Nucleus accumbens (tissue), 56 donors: ENCODE measurements around the gene FXYD3.
"Not testable (repeated sequence)": the region's sequence is repeated elsewhere in the genome, so short reads cannot be mapped to it uniquely, and the experiment has no call there.

ENCODE experiments used
- DNase-seq, 56 donors: peaks; one replicate each; lab custom pipeline; 2025; lab: John Stamatoyannopoulos, UW

The FXYD3 gene

DNA sequence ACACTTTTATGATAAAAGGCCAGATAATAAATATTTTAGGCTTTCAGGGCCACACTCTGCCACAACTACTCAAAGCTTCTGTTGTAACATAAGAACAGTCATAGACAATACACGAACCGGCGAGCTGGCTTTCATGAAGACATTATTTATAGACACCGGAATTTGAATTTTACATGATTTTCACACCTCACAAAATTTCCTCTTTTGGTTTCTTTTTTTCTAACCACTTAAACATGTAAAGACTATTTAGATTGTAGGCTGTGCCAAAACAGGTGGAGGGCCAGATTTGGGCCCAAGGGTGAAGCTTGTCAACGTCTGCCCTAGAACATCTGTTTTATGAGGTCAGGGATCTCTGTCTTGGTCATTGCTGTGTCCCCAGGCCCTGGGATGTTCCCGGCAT lies 29.7 kb upstream of the FXYD3 start:
- DNase-seq, result no peak

DNA sequence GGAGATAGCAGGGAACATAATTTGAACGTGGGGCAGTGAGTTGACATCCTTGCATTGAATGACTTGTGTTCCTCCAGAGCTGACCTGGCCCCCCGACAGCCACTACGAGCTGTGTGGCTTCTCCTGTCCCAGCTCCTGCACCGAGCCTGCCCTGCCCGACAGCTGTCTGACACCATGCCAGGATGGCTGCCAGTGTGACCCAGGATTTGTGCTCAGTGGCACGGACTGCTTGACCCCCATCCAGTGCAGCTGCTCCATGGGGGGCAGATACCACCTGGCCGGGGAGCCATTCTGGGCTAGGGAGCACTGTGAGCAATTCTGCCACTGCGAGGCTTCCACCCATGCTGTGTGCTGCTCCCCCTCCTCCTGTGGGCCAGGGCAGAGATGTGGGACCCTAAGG lies 29.2 kb upstream of the FXYD3 start:
- peak in 4 of 56 donors; percentile 15 to 52 (median 30) for DNase-seq

DNA sequence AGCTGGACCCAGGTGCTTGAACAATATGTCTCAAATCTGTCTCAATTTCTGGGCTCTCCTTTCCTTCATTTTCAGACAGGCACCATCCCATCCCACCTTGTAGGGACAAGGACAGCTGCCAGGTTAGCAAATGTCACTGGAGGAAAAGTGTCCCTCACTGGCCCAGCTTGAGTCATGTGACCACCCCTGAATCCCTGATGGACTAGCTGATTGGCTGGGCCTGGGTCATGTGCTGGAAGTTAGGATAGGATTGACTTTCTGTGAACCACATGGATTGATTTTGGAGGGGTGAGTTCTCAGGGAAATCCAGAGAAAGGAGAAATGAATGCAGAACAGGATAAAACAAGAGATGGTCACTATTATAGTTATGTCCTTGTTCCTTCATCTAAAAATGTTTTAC lies 28.2 kb upstream of the FXYD3 start:
- DNase-seq, result no peak

DNA sequence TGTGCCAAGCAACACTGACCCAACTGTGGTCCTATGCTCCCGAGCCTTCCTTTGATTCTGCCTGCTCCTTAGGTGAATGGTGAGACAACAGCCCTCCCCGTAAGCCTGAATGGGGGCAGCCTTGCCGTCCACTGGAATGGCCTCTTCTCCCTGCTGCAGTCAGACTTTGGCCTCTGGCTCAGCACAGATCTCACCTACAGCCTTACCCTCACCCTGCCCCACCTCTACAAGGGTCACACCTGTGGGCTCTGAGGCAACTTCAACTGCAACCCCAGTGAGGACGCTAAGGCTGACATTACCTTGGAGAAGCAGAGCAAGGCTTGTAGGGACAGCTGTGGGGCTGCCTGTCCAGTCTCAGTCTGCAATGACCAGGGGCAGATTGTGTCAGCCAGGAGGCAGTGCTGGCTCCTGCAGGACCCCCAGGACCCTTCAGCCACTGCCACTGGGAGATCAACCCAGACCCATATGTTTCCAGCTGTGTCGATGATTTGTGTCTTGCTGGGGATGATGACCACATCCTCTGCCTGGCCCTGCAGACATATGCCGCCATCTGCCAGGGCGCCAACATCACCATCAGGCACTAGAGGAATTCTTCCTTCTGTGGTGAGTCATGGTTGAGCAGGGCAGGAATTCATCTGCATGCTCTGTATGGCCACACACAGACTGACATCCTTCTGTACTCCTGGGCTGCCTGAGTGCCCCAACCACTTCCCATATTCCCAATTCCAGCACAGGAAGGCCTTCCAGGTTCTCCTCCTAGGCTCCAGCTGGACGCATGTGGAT lies 27.3 kb upstream of the FXYD3 start:
- peak in 2 of 56 donors; percentile 19 to 71 for DNase-seq

DNA sequence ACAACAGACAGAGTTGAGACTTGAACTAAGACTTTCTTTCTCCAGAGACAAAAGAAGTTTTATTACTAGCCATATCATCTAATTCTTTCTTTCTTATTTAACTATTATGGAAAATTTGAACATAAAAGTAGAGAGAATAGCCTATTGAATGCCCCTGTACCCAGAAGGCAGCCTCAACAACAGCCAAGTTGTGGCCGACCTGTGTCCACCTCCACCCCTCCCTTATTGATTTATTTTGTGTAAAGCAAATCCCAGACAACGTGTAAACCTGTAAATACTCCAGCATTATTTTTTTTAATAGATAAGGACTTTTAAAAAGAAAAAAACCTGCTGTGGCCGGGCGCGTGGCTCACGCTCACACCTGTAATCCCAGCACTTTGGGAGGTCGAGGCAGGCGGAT lies 26.1 kb upstream of the FXYD3 start:
- no peak for DNase-seq

DNA sequence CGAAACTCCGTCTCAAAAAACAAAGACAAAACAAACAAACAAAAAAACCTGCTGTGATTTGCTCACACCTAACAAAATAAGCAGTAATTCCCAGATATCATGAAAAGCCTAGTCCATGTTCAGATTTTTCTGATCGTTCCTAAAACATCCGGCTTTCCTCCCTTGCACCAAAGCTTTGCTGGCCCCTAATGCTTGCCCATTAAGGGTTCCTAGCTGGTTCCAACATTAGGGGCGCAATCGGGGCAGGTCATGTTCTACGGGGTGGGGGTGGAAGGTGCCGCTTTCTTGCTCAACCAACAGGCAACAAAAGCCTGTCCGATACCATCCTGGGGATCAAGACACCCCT lies 25.5 kb upstream of the FXYD3 start:
- DNase-seq, result no peak

DNA sequence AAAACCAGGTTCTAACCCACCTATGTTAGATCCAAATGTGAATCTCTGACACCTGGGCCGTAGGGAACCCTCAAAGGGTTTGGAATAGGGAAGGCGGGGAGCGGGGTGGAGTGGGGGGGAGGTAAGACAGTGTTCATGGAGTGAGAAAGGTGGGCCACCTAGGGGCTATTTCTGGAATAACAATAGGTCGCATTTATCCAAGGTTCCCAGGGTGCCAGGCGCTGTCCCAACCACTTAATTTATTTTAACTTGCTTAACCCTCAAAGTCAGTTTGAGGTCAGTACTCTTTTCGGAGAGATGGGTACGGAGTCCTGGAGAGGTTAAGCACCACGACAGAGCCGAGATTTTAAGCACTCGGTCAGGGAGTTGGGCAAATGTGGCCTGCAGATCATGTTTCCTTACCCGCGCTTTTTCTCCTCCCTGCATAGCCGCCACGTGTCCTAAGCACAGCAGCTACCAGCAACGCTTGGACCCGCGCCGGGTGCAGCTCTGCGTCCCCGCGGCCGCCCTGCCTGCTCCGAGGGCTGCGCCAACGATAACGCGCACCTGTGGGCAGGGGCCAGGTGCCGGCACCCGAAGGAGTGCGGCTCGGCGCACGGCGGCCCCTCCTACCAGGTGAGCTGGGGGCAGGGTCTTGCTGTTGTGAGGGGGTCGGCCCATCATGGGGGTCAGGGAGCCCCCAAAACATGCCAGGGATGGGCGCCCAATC lies 25.0 kb upstream of the FXYD3 start:
- DNase-seq, result peak in 37 of 56 donors; percentile 7 to 70 (median 38)

DNA sequence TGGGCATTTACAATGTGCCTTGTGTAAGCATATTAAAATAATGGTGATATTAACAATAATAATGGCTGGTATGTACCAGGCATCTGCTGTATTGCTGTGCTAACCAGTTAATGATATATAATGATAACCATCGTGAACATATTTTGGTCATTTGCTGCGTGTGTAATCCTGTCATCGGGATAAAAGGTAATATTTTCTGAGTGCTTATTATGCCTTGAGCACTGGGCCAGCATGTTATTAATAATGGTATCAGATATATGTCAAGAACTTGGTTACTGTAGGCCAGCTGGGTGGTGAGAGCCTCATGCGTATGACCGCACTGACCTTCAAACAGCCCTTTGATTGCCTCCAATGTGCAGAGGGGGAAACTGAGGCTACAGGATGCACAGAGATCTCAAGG lies 22.2 kb upstream of the FXYD3 start:
- DNase-seq, result no peak

DNA sequence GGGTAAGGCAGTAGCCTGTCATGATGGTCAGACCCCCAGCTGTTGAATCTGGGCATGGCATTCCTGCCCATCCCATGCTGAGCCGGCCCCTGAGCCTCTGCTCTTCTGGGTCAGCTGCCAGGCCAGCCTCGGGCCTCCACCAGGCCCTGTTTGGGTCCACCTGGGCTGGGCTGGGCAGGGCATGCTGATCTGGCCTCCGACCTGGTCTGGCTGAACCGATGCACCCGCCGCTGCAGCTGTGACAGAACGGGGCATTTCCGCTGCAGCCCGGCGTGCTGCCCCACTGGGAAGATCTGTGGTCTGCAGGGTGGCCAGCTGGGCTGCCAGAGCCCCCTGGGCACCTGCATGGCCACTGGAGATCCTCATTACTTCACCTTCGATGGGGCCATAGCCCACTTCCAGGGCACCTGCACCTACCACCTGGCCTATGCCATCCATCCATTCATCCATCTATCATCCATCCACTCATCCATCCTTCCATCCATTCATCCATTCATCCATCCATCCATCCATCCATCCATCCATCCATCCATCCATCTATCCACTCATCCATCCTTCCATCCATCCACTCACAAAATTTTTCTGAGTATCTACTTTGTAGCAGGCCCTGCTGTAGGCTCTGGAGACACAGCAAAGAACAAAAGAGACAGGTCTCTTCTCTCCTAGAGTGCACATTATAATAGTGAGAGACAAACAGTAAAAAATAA lies 21.5 kb upstream of the FXYD3 start:
- DNase-seq, result no peak

DNA sequence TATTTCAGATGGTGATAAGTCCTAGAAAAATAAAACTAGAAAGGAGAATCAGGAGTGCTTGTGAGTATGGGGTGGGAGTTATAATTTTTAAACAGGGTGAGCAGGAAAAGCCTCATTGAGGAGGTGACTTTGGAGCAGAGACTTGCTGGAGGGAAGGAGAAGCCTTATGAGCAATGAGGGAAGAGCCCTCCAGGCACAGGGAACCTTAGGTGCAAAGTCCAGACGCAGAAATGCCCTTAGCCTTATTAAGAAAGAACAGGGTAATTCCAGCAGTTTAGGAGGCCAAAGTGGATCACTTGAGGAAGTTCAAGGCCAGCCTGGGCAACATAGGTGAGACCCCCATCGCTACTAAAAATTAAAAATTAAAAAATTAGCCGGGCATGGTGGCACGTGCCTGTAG lies 21.0 kb upstream of the FXYD3 start:
- DNase-seq, result no peak

DNA sequence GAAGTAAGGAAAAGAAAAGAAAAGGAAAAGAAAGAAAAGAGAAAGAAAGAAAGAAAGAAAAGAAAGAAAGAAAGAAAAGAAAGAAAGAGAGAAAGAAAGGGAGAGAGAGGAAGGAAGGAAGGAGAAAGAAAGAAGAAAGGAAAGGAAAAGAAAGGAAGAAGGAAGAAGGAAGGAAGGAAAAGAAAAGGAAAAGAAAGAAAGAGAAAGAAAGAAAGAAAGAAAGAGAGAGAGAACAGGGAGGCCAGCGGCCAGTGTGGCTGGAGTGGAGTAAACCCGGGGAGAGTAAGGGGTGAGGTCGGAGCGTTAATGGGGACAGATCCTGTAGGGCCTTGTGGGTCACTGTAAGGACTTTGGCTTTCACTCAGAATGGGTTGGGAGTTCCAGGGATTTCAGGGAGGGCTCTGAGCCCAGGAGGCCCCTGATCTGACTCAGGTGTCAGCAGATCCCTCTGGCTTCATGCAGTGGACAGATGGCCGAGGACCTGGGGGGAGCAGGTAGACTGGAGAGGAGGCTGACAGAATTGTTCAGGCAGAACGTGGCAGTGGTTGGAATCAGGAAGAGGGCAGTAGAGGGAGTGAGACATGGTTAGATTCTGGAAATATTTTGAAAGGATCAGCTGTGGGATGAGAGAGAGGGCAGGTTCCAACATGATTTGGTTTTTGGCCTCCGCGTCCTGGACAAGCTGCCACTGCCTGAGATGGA lies 19.8 kb upstream of the FXYD3 start:
- DNase-seq, result no peak

DNA sequence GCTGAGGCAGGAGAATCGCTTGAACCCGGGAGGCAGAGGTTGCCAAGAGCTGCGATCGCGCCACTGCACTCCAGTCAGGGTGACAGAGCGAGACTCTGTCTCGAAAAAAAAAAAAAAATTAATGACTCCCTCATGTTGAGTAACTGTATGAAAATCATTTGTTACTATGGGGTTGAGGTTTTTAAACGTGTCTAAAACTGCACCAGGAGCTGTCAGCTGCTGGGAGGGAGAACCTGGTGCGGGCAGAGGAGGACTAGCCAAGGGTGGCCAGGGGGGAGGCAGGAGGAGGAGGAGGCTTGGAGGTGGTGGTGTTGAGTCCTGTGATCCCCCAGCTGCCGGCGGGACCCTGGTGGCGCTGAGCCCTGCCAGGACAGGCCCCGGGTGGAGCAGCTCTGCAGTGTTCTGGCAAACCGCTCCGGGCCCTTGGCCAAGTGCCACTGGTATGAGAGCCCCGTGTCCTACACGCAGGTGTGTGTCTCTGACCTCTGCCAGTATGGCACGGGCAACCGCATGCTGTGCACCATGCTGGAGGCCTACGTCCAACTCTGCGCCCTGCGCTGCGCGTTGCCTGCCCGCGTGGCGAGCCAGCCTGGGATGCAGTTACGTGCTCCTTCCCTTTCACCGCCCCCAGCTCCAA lies 17.1 kb upstream of the FXYD3 start:
- DNase-seq, result no peak

DNA sequence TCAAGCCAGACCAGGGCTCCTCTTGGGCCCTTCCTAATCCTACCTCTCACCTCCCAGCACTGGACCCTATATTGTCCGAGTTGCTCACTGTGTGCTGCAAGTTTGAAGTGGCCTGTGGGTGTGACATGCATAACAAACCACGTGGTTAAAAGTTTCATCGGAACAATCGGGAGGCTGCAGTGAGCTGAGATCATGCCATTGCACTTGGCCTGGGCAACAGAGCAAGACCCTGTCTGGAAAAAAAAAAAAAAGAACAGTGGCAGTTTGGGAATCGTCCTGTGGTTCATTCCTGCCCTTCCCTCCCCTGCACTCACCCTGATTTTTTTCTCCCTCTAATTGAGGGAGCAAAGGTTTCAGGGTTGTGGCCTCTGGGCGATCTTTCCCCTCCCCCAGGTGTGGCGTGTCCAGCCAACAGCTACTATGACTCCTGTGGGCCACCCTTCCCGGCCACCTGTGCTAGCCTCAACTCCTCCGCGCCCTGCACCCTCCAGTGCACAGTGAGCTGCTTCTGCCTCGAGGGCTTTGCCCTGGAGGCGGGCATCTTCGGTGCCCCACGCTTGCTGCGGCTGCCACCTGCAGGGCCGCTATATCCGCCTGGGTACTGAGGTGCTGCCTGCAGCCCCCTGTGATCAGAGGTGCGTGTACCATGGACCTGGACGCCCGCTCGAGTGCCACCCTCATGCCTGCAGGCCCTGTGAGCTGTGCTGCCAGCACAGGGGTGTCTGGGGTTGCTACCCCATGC lies 16.3 kb upstream of the FXYD3 start:
- no peak for DNase-seq

DNA sequence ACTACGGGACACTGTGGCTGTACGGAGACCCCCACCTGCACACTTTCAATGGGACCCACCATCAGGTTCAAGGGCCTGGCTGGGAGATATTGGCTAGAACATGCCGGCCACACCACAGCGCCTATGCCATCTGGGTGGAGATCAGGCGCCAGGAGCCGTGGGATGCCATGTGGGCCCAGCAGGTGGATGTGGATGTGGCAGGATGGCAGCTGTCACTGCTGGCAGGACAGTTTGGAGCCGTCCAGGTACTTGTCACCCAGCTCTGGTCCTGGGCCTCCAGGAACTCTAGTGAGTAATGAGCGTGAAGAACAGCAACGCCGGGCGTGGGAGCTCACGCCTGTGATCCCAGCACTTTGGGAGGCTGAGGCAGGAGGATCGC lies 15.7 kb upstream of the FXYD3 start:
- no peak for DNase-seq

DNA sequence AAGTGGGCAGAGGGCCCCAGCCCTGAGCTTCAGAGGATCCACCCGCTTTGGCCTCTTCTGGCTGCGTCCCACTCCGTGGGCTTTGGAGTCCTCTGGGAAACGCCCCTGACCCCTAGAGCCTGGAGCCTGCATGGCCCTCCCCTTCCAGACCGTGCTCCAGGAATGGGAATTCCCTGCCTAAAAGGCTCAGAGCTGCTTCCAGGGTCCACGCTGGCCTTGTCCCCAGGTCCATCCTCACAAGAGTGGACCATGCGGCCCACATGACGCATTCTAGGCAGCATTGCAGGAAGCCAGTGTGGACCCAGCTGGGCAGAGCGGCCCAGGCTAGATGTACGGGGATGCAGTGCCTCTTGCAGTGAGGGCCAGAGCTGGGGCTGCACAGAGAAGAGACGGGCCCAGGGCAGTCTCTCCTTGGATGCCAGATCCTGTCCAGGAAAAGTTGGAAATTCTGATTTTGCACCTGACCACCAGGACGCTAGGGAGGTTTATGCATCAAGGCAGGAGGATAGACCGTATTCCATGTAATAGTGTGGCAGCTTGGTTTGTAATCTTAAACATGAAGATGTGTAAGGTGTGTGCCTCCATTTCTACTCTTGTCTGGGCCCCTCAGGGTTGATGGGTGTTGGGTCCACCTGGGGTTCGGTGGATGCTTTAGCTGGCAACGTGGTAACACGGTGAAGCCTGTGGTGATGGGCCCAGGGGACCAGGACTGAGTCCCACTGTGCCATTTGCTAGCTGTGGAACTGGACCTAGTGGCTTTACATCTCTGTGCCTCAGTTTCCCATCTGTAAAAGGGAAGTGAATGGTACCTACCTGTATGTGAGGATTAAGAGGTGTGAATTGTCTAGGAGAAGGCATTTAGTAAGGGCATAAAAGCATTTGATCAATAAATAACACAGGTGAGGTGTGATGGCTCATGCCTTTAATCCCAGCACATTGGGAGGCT lies 14.8 kb upstream of the FXYD3 start:
- DNase-seq, result no peak

DNA sequence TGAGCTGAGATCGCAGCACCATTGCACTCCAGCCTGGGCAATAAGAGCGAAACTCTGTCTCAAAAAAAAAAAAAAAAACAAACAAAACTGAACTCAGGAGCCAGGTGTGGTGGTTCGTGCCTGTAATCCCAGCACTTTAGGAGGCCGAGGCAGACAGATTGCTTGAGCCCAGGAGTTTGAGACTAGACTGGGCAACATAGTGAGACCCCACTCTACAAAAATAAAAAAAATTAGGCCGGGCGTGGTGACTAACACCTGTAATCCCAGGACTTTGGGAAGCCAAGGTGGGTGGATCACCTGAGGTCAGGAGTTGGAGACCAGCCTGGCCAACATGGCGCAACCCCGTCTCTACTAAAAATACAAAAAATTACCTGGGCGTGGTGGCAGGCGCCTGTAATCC lies 13.7 kb upstream of the FXYD3 start:
- DNase-seq, result not testable (repeated sequence)

DNA sequence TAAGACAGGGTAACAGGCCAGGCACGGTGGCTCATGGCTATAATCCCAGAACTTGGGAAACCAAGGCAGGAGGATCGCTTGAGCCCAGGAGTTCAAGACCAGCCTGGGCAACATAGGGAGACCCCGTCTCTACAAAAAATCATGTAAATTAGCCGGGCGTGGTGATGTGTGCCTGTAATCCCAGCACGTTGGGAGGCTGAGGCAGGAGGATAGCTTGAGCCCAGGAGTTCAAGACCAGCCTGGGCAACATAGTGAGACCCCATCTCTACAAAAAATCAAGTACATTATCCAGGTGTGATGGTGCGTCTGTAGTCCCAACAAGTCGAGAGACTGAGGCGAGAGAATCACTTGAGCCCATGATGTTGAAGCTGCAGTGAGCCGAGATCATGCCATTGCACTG lies 12.0 kb upstream of the FXYD3 start:
- DNase-seq, result not testable (repeated sequence)

DNA sequence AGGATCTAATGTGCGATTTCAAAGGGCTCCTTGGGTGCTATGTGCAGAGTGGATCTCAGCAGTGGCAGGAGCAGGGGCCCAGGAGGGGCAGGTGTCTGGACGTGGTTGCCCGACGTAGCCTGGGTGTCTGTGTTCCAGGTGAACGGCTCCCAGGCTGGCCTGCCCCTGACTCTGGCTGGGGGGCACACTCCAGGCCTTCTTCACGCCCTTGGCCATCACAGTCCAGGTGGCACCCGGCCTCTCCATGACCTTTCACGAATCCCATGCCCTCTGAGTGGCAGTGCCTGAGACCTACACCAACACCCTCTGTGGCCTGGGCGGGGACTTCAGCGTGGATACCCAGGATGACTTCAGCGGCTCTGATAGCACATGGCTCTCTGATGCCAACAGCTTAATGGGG lies 11.3 kb upstream of the FXYD3 start:
- DNase-seq, result no peak

DNA sequence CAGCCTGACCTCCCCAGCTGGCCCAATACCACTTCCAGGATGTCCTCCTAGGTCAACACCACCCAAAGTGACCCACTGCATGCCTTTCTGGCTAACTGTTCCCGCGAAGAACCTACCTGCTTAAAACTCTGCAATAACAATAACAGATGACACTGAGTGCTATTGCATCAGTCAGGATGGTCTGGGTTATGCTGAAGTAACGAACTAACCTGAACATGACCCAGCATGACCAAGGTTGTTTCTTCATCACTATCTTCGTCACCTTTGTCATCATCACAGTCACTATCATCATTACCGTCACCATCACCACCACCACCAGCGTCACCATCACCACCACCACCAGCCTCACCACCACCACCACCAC lies 10.6 kb upstream of the FXYD3 start:
- no peak for DNase-seq
